GM21447 (cell line): ENCODE data around the gene IKZF4.
A peak's percentile ranks its signal among the peaks of the same experiment; 100 is the strongest.
"Not testable (repeated sequence)": the region's sequence is repeated elsewhere in the genome, so short reads cannot be mapped to it uniquely, and the experiment has no call there.

Source experiments
- ATAC-seq: cut with Tn5 transposase; IDR thresholded peaks from one replicate; pipeline ENCODE4 v1.9.1; 2021; ENCODE audit not compliant: unreplicated experiment

IKZF4 gene

DNA sequence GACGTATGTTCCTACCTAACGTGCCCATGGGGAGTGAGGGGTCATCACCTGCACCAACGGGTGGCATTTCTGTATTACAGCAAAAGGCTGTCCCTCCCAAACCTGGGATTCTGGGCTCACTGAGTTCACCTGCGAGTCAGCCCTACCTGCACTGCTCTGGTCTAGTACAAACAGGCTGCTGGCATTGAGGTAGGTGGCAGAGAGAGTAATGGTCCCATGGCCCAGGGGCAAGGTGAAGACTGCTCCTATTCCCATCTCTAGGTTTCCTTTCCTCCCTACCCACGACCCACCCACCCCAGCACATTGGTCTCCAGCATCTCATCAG, 23.3 kb upstream of the IKZF4 start:
- ATAC-seq, result no peak

DNA sequence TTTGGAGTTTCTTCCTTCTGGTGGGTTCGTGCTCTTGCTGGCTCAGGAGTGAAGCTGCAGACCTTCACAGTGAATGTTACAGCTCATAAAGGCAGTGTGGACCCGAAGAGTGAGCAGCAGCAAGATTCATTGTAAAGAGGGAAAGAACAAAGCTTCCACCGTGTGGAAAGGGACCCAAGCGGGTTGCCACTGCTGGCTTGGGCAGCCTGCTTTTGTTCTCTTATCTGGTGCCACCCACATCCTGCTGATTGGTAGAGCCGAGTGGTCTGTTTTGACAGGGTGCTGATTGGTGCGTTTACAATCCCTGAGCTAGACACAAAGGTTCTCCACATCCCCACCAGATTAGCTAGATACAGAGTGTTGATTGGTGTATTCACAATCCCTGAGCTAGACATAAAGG, 21.3 kb upstream of the IKZF4 start:
- not testable (repeated sequence) for ATAC-seq

DNA sequence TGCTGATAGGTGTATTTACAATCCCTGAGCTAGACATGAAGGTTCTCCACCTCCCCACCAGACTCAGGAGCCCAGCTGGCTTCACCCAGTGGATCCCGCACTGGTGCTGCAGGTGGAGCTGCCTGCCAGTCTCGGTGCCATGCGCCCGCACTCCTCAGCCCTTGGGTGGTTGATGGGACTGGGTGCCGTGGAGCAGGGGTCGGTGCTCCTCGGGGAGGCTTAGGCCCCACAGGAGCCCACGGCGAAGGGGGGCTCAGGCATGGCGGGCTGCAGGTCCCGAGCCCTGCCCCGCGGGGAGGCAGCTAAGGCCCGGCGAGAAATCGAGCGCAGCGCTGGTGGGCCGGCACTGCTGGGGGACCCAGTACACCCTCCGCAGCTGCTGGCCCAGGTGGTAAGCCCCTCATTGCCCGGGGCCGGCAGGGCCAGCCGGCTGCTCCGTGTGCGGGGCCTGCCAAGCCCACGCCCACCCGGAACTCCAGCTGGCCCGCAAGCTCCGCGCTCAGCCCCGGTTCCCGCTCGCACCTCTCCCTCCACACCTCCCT, 20.8 kb upstream of the IKZF4 start:
- ATAC-seq, result not testable (repeated sequence)

DNA sequence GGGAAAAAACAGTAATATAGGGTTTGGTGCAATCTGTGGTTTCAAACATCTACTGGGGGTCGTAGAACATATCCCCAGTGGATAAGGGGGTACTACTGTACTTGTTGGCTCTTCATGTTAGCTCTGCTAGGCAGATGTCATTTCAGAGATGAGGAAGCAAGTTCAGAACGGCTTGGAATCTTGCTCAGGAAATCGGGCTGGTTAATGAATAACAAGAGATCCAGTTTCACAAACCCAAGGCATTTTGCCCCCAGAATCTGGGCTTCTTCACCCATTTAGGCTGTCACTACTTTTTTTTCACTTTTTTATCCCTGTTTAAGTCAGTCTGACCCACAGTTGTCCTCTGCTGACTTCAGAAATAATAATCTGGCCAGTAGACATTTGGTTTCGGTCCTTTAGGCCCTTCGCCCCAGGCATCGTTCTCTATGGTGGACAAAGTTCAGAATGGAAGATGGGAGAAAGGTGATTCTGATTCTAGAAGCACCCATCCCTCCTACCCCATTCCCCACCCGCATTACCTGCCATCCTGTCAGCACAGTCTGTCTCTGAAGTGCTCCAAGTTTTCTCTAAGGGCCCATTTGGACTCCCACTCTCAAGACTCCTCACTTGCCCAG, 19.2 kb upstream of the IKZF4 start:
- no peak for ATAC-seq

DNA sequence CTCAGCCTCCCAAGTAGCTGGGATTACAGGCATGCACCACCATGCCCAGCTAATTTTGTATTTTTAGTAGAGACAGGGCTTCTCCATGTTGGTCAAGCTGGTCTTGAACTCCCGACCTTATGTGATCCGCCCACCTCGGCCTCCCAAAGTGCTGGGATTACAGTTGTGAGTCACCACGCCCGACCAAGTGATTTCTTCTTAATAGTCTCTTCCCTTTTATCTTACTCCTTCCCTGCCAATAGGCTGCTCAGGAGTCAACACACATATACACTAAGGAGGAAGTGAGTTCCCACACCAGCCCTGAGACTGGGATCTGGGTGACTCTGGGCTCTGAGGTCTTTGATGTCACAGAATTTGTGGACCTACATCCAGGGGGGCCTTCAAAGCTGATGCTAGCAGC, 17.5 kb upstream of the IKZF4 start:
- ATAC-seq, result not testable (repeated sequence)

DNA sequence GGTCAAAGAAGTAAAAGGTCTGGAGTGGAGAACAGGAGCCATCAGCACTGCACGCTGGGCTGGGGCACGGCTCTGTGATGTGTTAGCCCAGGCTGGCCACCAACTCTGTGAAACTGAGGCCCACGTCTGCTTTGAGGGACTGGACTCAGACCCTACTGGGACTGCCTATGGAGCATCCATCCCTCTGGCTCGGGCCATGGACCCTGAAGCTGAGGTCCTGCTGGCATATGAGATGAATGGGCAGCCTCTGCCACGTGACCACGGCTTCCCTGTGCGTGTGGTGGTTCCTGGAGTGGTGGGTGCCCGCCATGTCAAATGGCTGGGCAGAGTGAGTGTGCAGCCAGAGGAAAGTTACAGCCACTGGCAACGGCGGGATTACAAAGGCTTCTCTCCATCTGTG, 16.6 kb upstream of the IKZF4 start:
- ATAC-seq, result no peak

DNA sequence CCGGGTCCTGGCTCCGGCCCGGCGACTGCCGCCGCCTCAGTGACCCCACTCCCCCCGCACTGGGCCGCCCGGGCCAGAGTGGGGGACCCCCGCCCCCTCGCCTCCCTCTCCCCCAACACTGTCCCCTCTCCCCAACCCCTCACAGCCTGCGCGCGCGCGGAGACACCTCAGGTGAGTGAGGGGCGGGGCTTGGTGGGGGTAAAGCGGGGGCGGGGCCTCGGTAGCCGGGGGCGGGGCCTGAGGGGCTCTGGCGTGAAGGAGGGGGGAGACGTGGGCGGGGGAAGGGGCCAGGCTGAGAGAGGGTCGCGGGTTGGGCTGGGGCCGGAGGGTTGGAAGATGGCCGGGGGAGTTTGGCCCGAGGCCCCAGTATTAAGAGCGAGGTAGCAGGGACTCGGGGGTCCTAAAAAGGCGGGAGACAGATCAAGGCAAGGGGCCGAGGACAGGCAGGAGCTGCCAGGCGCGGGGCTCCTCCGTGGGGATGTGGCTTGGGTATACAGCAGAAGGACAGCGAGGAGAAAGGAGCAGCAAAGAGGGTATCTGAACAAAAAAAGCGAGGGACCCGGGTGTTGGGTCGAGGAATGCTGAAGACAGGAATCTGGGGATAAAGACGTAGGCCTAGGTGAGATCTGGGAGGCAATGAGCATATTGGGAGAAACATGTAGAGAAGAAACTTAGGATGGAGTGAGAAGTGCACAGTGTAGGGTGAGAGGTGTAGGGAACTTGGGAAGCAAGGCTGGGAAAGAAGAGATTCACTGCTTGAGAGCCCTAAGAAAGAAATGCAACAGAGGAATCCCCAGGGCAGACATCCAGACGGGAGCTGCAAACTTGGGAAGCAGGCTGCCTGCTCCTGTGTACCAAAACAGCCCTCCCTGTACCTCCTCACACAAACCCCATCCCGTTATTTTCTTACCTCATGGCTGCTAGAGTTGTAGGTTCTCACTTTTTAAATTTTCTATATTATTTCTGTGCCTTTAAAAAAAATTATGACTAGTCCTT, 13.0 kb upstream of the IKZF4 start:
- peak; percentile 56 for ATAC-seq

DNA sequence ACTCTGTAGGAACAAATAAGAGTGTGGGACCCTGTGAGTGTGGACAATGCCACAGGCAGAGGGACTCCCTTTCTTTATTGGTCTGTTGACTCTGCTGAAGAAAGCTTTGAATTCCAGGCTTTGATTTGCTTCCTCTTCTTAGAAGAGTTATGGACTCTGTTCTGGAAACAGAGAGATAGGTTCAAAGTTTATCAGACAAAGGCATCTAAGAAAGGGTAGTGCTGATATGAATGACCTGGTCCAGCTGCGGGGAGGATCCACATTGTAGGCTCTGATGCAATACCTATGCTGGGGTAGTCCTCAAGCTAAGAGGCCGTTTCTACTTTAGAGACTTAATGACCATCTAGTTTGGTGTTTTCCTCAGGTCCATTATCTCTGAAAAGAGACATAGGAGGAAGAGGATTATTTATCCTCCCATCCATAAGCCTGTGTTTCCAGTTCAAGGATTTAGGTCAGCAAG, 10.7 kb upstream of the IKZF4 start:
- ATAC-seq, result no peak

DNA sequence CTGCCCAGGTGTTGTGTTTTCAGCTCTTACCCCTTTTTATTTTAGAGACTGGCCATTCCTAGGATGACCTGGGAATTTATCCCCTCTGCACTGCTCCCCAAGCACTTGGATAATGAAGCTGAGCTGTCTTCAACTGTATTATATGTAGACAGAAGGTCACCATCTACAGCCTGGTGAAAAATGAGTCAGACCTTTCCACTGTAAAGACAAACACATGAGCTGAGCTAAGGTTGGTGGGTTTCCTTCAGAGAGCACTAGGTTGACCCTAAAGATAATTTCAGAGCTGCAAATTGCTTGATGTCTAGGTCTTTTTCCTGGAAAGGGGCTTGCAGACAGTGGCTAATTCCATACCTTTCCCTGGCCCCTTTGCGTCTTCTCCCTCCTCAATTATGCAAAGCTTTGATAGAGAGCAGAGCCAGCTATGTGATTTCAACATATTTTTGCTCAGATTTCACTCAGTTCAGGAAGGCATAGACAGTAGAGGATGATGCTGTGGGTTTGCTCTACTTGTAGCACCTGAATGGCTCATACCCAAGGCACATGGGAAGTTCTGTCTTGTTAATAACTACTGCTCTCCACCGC, 9.2 kb upstream of the IKZF4 start:
- ATAC-seq, result no peak

DNA sequence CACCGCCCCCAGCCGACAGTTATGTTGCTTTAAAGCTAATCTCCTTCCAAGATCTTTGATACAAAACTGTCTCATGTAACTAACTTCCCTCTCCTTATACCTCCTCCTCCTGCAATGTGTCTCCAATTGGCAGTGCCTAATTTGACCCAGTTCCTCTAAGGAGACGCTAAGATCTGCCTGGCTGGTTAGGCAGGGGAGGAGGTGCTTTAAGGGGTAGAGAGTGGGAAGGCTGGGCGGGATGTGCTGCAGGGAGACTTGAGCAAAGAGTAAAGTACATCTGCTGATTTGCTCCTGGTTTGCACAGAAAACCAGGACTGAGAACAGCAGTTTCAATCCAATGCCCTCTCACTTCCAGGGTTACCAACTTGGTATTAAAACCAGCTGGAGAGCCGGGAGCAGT, 7.4 kb upstream of the IKZF4 start:
- ATAC-seq, result no peak

DNA sequence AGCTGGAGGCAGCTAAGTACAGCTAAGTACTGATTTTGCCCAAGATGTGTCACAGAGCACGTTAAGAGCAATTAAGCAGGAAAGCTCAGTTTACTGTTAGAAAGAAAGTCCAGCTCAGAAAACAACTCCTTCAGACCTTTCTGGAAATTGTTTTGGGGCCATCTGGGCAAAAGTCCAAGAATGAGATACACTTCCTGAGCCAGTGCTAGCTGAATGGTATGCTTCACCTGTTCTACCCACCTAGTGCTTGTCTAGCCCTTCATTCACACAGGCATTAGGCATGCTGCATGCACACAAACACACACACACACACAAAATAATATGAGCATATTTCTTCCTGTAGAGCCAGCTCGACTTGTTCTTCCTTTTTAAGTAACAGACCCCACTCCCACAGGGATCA, 6.6 kb upstream of the IKZF4 start:
- ATAC-seq, result no peak

DNA sequence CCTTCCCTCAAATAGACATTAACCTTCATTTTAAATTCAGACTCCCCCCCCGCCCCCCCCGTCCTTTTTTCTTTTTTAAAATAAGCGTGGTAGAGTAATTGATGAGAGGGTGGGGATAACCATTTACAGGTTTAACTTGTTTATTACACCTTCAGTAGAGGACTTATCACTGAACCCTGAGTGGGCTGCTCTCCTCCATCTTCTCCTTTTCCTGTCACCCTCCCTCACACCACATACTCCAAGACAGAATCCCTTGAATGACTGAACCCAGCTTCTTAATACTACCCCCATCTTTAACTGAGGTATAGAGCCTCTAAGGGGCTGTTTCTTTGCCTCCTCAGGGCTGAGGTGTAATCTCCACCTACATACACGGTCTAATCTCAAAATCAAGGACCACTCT, 3.7 kb upstream of the IKZF4 start:
- ATAC-seq, result no peak

DNA sequence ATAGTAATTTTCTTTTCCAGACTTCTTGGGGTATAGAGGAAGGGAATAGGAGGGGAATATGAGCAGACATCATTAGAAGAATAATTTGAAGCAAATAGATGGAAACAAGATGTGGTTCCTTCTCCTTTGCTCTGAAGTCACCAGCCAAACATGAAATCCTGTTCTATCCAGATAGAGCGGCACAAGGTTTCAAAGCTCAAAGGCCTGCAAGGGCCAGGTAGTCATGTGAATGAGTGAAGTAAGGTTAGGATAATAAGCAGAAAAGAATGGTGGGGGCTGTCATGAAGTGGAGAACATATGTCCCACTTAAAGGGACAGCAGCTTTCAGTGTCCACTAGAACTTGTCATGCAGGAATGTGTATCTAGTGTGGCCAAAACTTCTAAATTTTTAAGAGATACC, 2.5 kb upstream of the IKZF4 start:
- ATAC-seq, result no peak

DNA sequence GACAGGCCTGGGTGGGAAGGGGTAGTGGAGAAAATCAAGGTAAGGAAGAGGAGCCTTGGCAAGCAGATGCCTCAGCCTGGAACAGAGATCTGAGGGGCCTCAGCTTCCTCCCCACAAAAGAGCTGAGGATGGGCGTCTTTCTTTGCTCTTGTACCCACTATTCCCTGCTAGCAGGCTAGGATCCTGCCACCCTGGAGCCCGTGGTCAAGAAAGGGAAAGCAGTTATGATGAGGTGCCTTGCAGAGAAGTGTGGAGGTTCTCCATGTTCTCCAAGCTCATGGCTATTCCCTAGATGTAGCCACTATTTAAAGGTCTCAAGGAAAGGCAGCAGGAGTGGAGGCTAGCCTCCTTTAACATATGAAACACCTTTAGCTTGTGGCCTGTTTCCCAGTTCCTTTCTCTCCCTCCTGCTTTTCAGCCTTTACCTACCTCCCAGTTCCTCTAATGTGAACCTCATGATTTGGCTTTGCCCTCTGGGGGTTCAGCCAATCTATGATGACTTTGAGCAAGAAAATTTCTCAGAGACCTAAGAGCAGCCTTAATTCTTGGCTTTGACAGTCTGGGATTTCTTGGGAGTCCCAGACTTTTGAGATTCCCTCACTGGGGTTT, 1.1 kb downstream of the IKZF4 start:
- ATAC-seq, result no peak

DNA sequence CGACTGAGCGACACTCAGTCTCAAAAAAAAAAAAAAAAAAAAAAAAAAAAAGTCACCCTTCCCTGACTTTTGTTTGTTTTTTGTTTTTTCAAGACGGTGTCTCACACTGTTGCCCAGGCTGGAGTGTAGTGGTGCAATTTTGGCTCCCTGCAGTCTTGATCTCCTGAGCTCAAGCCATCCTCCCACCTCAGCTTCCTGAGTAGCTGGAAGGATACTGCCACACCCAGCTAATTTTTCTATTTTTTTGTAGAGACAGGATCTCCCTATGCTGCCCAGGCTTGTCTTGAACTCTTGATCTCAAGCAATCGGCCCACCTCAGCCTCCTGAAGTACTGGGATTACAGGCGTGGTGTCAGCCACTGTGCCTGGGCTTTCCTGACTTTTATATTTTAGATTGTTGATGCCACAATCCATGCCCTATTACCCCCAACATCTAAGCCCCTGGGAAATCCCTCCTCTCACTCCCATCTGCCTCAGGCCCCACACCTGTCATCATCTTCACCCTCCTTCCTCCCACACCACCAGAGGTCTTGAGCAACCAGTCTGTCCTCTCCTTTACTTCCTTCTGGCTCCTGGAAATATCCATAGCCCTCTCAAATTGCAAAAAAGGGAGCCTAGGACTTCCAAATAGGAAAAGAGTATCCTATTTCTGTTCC, 7.8 kb downstream of the IKZF4 start:
- no peak for ATAC-seq

DNA sequence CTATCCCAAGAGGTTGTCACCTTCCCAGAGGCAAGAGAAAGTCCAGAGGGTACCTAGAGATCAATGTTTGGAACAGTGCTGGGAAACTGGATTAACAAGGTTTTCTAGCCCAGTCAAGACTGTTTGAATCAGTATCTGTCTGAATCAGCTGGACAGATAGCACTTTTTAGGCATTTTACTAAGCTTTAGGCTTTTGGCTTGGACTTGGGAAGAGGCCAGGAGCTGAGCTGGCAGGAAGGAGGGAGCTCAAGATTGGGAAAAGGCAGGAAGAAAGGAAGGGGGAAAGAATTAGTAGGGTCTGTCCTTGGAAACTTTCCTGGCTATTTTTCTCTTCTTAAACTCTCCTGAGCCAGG, 8.3 kb downstream of the IKZF4 start:
- ATAC-seq, result no peak

DNA sequence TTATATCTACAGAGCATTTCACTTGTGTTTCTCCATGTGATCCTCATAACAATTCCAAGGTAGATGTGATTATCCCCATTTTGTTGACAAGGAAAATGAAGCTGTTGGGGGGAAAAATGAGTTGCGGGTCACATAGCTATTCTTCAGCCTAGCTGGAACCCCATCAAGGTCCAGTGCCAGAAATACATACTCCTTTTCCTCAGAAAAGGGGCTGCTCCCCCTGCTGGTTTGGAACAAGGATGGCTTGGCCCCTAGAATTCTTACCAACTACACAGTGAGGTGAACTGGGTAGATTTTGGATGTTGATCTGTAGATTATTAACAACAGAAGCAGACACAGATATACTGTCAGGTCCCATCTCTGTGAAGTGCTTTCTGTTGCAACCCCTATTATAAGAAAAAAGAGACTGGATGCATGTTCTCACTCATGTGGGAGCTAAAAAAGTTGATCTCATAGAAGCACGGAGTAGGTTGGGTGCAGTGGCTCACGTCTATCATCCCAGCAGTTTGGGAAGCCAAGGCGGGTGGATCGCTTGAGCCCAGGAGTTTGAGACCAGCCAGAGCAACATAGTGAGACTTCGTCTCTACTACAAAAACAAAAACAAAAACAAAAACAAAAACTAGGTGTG, 8.9 kb downstream of the IKZF4 start:
- ATAC-seq, result no peak

DNA sequence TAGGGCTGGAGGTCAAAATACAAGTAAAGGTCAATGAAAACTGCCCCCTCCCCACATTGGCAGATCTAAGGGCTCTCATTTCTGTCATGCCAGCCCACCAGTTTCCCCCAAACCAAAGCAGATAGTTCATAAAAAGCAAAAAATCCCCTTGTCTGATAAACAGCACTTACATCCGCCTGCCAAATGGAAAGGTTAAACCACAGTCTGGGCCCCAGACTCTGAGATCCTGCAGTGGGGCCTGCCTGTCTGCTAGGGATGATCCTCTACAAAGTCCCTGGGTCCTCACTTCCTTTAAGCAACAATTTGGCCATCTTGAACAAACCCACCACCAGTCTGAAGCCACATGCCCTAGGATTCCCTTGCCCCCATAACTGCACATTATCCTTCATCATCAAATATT, 11.1 kb downstream of the IKZF4 start:
- no peak for ATAC-seq

DNA sequence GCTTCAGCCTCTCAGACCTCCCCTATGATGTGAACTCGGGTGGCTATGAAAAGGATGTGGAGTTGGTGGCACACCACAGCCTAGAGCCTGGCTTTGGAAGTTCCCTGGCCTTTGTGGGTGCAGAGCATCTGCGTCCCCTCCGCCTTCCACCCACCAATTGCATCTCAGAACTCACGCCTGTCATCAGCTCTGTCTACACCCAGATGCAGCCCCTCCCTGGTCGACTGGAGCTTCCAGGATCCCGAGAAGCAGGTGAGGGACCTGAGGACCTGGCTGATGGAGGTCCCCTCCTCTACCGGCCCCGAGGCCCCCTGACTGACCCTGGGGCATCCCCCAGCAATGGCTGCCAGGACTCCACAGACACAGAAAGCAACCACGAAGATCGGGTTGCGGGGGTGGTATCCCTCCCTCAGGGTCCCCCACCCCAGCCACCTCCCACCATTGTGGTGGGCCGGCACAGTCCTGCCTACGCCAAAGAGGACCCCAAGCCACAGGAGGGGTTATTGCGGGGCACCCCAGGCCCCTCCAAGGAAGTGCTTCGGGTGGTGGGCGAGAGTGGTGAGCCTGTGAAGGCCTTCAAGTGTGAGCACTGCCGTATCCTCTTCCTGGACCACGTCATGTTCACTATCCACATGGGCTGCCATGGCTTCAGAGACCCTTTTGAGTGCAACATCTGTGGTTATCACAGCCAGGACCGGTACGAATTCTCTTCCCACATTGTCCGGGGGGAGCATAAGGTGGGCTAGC, 13.9 kb downstream of the IKZF4 start:
- ATAC-seq, result no peak

DNA sequence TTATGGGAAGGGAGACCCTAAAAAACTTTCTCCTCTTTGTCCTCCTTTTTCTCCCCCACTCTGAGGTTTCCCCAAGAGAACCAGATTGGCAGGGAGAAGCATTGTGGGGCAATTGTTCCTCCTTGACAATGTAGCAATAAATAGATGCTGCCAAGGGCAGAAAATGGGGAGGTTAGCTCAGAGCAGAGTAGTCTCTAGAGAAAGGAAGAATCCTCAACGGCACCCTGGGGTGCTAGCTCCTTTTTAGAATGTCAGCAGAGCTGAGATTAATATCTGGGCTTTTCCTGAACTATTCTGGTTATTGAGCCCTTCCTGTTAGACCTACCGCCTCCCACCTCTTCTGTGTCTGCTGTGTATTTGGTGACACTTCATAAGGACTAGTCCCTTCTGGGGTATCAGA, 16.3 kb downstream of the IKZF4 start:
- no peak for ATAC-seq
